Measurements from ENCODE around the gene ERBB4.

The ERBB4 gene

GRCh38 chr2:212484563-212485080, 54.0 kb downstream of the ERBB4 start:
- Histone ChIP-seq H3K9me3 (ENCODE audit: insufficient read depth, low read depth, low read length) (no peaks in the 10 kb centered on the region), H2AFZ (ENCODE audit: low read length) (no peak overlapping the region; the same call in 1 of the 2 replicates), H3K4me2 (ENCODE audit: low read depth, low read length, poor library complexity, severe bottlenecking) (no peak overlapping the region), H3K4me1 (ENCODE audit: insufficient read depth, low read length, poor library complexity, severe bottlenecking) (peaks cover 5% of the 10 kb centered on the region), H3K9ac (ENCODE audit: low read depth, low read length, poor library complexity, severe bottlenecking) (no peak overlapping the region), H3K36me3 (ENCODE audit: insufficient read depth, low read length) (no peaks in the 10 kb centered on the region), H3K27me3 (ENCODE audit: insufficient read depth, low read length, poor library complexity, severe bottlenecking) (no peaks in the 10 kb centered on the region), H4K20me1 (ENCODE audit: insufficient read depth, low read length, poor library complexity, severe bottlenecking) (no peaks in the 10 kb centered on the region), H3F3A (ENCODE audit: low read depth) (no peaks in the 10 kb centered on the region), H3K79me2 (ENCODE audit: insufficient read depth, low read length) (no peaks in the 10 kb centered on the region), H3K9me2 (replicated peaks; ENCODE audit: low read depth, low read length) (no peaks in the 10 kb centered on the region), H3K4me3 (ENCODE audit: low read length, poor library complexity, severe bottlenecking) (no peak overlapping the region)
- TF ChIP-seq CTCF (conservative IDR thresholded peaks at IDR 0.05; ENCODE audit: low read length): no peak
- no peak for TF ChIP-seq EZH2phosphoT487 (IDR thresholded peaks at IDR 0.05; ENCODE audit: borderline replicate concordance)

GRCh38 chr2:212480447-212480846, 58.2 kb downstream of the ERBB4 start:
- Histone ChIP-seq H3F3A (ENCODE audit: low read depth) (no peaks in the 10 kb centered on the region), H3K4me3 (ENCODE audit: low read length, poor library complexity, severe bottlenecking) (no peak overlapping the region), H2AFZ (ENCODE audit: low read length) (no peak overlapping the region), H3K27me3 (ENCODE audit: insufficient read depth, low read length, poor library complexity, severe bottlenecking) (no peaks in the 10 kb centered on the region), H3K9me3 (ENCODE audit: insufficient read depth, low read depth, low read length) (no peaks in the 10 kb centered on the region), H3K9ac (ENCODE audit: low read depth, low read length, poor library complexity, severe bottlenecking) (no peak overlapping the region), H4K20me1 (ENCODE audit: insufficient read depth, low read length, poor library complexity, severe bottlenecking) (no peaks in the 10 kb centered on the region), H3K4me1 (ENCODE audit: insufficient read depth, low read length, poor library complexity, severe bottlenecking) (no peaks in the 10 kb centered on the region), H3K4me2 (ENCODE audit: low read depth, low read length, poor library complexity, severe bottlenecking) (no peak overlapping the region), H3K9me2 (replicated peaks; ENCODE audit: low read depth, low read length) (no peaks in the 10 kb centered on the region), H3K79me2 (ENCODE audit: insufficient read depth, low read length) (no peaks in the 10 kb centered on the region), H3K36me3 (ENCODE audit: insufficient read depth, low read length) (no peaks in the 10 kb centered on the region)
- TF ChIP-seq EZH2phosphoT487 (IDR thresholded peaks at IDR 0.05; ENCODE audit: borderline replicate concordance): no peak
- no peak for TF ChIP-seq CTCF (conservative IDR thresholded peaks at IDR 0.05; ENCODE audit: low read length)

- no peak overlapping the region for H2AFZ ChIP-seq (ENCODE audit: low read length)
- H3K9me3 ChIP-seq (ENCODE audit: insufficient read depth, low read depth, low read length): no peaks in the 10 kb centered on the region
- no peak overlapping the region for H3K4me2 ChIP-seq (ENCODE audit: low read depth, low read length, poor library complexity, severe bottlenecking)
- H3K27me3 ChIP-seq (ENCODE audit: insufficient read depth, low read length, poor library complexity, severe bottlenecking): no peaks in the 10 kb centered on the region
- no peaks in the 10 kb centered on the region for H3K79me2 ChIP-seq (ENCODE audit: insufficient read depth, low read length)
- no peak overlapping the region for H3K9ac ChIP-seq (ENCODE audit: low read depth, low read length, poor library complexity, severe bottlenecking)
- no peaks in the 10 kb centered on the region for H3K4me1 ChIP-seq (ENCODE audit: insufficient read depth, low read length, poor library complexity, severe bottlenecking)
- TF ChIP-seq CTCF (conservative IDR thresholded peaks at IDR 0.05; ENCODE audit: low read length): no peak
- H3K4me3 ChIP-seq (ENCODE audit: low read length, poor library complexity, severe bottlenecking): no peak overlapping the region
- H3F3A ChIP-seq (ENCODE audit: low read depth): no peaks in the 10 kb centered on the region
- no peaks in the 10 kb centered on the region for H4K20me1 ChIP-seq (ENCODE audit: insufficient read depth, low read length, poor library complexity, severe bottlenecking)
- no peaks in the 10 kb centered on the region for H3K36me3 ChIP-seq (ENCODE audit: insufficient read depth, low read length)
- no peaks in the 10 kb centered on the region for H3K9me2 ChIP-seq (replicated peaks; ENCODE audit: low read depth, low read length)
Observed at GRCh38 chr2:212477571-212477970, 61.0 kb downstream of the ERBB4 start.
